GM21825 (cell line): Measurements from ENCODE around the gene ZSCAN26.
"Not testable (repeated sequence)": the region's sequence is repeated elsewhere in the genome, so short reads cannot be mapped to it uniquely, and the experiment has no call there.

Source experiments
- ATAC-seq: cut with Tn5 transposase; IDR thresholded peaks from one replicate; pipeline ENCODE4 v1.9.1; 2021; ENCODE audit warnings: mild to moderate bottlenecking, moderate library complexity; ENCODE audit not compliant: unreplicated experiment

The ZSCAN26 gene

DNA sequence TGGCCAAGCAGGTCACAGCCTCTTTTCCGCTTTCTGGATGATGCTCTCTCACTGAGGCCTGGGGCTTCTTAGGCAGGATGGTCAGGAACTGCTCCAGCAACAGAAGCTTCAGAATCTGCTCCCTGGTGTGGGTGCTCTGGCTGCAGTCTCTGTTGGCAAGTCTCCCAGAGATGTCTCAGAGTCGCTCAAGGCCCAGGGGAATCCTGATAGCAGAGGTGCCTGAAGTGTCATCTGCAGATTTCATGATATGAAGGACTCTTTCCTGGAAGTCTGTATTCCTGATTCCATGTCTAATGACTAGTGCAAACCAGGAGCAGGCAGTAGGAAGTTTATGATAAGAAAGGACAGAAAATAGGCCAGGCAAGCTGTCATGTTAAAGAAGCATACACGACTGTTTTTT is 48.7 kb downstream of the ZSCAN26 start:
- ATAC-seq: no peak

DNA sequence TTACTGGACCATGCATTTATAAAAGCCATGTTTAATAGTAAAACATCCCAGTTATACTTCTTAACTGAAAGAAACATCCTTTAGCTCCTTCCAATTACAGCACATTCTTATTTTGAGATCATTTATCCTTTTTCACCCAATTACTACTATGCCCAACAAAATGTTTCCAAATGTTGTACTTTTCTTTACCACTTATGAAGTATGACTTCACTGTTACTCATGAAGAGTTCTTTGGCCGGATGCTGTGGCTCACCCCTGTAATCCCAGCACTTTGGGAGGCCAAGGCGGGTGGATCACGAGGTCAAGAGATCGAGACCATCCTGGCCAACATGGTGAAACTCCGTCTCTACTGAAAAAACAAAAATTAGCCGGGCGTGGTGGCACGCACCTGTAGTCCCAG is 50.9 kb downstream of the ZSCAN26 start:
- ATAC-seq: not testable (repeated sequence)

DNA sequence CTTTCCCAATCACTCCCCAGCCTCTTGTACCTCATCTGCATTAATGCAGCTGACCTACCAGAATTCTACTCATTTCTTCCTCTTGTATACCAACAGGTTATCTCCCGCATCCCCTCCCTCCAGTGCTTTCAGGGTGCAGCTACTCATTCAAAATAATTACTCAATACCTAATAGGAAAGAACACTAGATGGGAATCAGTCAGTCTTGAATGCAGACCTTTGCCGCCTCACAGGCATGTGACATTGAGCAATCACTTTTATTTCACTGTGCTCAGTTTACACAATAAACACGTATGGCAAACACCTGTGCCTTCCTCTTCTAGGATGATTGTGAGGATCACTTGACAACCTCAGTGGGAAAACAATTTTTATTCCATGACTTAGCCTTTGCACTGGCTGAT is 55.7 kb downstream of the ZSCAN26 start:
- no peak for ATAC-seq

DNA sequence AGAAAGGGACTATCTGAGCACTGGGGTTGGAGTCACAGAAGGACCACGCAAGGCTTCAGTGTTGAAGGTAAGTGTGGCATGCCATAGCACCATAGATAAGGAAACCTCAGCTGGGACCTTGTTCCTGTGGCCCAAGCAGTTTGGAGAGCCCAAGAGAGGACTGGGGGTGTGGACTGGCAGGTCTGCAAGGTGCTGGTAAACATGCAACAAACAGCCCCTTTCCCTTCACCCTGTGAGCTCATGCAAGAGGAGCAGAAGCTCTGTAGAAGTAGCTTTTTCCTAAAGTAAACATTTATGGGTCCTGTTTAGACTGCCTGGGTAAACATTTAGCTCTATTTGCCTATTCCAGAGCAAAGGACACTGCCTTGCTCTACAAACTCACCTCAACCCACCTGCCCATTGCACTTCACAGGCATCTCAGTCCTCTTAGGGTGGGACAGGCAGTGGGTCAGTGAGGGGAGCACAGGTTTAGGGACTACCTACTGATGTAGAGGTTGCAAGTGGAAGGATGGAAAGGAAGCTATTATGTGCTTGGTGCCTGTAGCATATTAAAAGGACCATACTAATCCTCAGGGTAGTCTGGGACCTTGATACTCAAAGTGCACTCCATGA is 57.0 kb downstream of the ZSCAN26 start:
- ATAC-seq: no peak

DNA sequence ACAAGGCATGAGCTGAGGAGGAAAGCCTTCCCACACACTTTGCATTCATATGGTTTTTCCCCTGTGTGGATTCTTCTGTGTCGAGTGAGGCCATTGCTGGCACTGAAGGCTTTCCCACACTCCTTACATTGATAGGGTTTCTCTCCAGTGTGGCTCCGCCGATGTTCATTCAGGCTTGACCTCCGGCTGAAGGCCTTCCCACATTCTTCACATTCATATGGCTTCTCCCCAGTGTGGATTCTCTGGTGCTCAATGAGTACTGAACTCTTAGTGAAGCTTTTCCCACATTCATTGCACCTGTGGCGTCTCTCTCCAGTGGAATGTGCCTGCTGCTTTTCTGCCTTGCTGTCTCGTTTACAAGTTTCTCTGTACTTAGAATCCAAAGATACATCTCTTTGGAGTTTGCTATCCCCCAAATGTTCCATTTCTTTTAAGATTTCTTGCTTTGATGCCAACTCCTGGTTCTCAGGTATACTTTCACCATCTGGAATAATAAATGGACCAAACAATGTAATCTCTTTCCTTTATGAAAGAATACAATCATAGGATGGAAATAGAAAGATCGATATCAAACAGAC is 59.5 kb downstream of the ZSCAN26 start:
- no peak for ATAC-seq
